ENCODE results near the gene ATXN7. TPM values are rescaled to one million over a fixed set of nuclear protein-coding genes. Genes with fewer than 3 reads are reported as not detected.

ATXN7 gene
- total and polyA plus RNA-seq, 2 of the 13 experiments (the other 11 are each of a cell fraction or from before 2014, with no cell fraction given) = 13.8 to 20.0 TPM

DNA sequence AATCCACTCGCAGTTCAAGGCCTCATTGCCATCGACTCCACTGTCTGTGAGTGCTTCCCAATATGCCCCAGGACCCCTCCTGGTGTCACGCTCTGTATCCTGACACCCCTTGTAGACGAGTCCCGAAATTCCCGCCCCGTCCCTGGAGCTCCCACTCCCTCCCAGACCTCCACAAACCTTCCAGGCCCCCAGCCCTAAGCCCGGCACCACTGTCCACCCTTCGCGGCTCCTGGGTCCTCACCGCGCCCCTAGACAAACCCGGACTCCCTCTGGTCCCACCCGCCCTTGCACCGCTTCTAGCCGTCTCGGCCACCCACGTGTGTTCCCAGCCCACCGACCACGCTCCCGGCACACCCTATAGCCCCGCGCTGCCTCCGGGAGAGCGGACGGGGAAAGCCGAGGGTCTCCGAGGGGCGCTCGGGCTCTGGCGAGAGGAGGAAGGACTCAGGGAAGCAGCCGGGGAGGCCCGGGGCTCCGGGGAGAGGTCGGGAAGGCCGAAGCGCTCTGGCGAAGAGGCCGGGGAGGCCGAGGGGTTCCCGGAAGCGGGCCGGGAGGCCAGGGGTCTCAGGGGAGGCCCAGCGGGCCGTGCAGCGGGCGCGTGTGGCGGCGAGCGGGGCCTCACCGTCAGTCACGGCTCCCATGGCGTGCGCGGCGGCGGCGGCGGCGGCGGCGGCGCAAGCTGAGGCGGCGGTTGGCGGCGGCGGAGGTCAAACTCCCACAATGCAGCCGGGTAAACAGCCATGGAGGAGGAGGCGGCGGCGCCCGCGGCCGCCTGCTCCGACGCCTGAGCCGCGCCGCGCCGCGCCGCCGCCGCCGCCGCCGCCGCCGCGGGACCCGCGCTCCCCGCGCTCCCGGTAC, at the start of gene ATXN7, which contains the start of gene THOC7 (continued):
- no peak for TF ChIP-seq KLF13 (CRISPR knock-in tag; IDR thresholded peaks at IDR 0.05)
- TF ChIP-seq CBX2 (IDR thresholded peaks at IDR 0.05; ENCODE audit: low read depth, low read length) = no peak
- TF ChIP-seq CBX2 (CRISPR knock-in tag; IDR thresholded peaks at IDR 0.05; ENCODE audit: low read depth) = no peak
- TF ChIP-seq TCF7L2 (IDR thresholded peaks at IDR 0.05; ENCODE audit: low read depth, low read length) = no peak
- no peak for TF ChIP-seq ZFP82 (CRISPR knock-in tag; IDR thresholded peaks at IDR 0.05; ENCODE audit: borderline replicate concordance)
- TF ChIP-seq, protein P1, sequence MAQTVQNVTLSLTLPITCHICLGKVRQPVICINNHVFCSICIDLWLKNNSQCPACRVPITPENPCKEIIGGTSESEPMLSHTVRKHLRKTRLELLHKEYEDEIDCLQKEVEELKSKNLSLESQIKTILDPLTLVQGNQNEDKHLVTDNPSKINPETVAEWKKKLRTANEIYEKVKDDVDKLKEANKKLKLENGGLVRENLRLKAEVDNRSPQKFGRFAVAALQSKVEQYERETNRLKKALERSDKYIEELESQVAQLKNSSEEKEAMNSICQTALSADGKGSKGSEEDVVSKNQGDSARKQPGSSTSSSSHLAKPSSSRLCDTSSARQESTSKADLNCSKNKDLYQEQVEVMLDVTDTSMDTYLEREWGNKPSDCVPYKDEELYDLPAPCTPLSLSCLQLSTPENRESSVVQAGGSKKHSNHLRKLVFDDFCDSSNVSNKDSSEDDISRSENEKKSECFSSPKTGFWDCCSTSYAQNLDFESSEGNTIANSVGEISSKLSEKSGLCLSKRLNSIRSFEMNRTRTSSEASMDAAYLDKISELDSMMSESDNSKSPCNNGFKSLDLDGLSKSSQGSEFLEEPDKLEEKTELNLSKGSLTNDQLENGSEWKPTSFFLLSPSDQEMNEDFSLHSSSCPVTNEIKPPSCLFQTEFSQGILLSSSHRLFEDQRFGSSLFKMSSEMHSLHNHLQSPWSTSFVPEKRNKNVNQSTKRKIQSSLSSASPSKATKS (CRISPR knock-in tag; IDR thresholded peaks at IDR 0.05) = no peak; the same call in 1 of the 2 replicates
- TF ChIP-seq ZC3H4 (CRISPR knock-in tag; IDR thresholded peaks at IDR 0.05; ENCODE audit: borderline replicate concordance) = no peak
- no peak for TF ChIP-seq TCF12 (IDR thresholded peaks at IDR 0.05)
- TF ChIP-seq TCF12 (CRISPR knock-in tag; IDR thresholded peaks at IDR 0.05) = no peak; the same call in 1 of the 2 replicates
- TF ChIP-seq FOXO1 (CRISPR knock-in tag; IDR thresholded peaks at IDR 0.05) = peak; percentile 4; the same call in 1 of the 2 replicates
- no peak for TF ChIP-seq ZNF30 (CRISPR knock-in tag; IDR thresholded peaks at IDR 0.05)
- TF ChIP-seq ZNF543 (CRISPR knock-in tag; IDR thresholded peaks at IDR 0.05) = 0 out of 2 replicates have a peak, but pooled peaks have one; percentile 22
- no peak for TF ChIP-seq GABPA (IDR thresholded peaks at IDR 0.05; ENCODE audit: low read depth, low read length)
- TF ChIP-seq GABPA (CRISPR knock-in tag; IDR thresholded peaks at IDR 0.05; ENCODE audit: low read depth) = no peak
- TF ChIP-seq ELF1 (CRISPR knock-in tag; IDR thresholded peaks at IDR 0.05) = 0 out of 2 replicates have a peak, but pooled peaks have one; percentile 25
- TF ChIP-seq, protein P2, sequence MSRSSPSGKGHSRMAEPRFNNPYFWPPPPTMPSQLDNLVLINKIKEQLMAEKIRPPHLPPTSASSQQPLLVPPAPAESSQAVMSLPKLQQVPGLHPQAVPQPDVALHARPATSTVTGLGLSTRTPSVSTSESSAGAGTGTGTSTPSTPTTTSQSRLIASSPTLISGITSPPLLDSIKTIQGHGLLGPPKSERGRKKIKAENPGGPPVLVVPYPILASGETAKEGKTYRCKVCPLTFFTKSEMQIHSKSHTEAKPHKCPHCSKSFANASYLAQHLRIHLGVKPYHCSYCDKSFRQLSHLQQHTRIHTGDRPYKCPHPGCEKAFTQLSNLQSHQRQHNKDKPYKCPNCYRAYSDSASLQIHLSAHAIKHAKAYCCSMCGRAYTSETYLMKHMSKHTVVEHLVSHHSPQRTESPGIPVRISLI (CRISPR knock-in tag; IDR thresholded peaks at IDR 0.05; ENCODE audit: borderline replicate concordance) = no peak
- no peak for TF ChIP-seq HNF4A (CRISPR knock-in tag; IDR thresholded peaks at IDR 0.05)
- TF ChIP-seq, protein P3, sequence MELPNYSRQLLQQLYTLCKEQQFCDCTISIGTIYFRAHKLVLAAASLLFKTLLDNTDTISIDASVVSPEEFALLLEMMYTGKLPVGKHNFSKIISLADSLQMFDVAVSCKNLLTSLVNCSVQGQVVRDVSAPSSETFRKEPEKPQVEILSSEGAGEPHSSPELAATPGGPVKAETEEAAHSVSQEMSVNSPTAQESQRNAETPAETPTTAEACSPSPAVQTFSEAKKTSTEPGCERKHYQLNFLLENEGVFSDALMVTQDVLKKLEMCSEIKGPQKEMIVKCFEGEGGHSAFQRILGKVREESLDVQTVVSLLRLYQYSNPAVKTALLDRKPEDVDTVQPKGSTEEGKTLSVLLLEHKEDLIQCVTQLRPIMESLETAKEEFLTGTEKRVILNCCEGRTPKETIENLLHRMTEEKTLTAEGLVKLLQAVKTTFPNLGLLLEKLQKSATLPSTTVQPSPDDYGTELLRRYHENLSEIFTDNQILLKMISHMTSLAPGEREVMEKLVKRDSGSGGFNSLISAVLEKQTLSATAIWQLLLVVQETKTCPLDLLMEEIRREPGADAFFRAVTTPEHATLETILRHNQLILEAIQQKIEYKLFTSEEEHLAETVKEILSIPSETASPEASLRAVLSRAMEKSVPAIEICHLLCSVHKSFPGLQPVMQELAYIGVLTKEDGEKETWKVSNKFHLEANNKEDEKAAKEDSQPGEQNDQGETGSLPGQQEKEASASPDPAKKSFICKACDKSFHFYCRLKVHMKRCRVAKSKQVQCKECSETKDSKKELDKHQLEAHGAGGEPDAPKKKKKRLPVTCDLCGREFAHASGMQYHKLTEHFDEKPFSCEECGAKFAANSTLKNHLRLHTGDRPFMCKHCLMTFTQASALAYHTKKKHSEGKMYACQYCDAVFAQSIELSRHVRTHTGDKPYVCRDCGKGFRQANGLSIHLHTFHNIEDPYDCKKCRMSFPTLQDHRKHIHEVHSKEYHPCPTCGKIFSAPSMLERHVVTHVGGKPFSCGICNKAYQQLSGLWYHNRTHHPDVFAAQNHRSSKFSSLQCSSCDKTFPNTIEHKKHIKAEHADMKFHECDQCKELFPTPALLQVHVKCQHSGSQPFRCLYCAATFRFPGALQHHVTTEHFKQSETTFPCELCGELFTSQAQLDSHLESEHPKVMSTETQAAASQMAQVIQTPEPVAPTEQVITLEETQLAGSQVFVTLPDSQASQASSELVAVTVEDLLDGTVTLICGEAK (IDR thresholded peaks at IDR 0.05) = no peak
- TF ChIP-seq, protein P3 (CRISPR knock-in tag; IDR thresholded peaks at IDR 0.05) = no peak

Data from HepG2 (cell line).